ENCODE measurements around the gene MAP6. TPM values are rescaled to one million over a fixed set of nuclear protein-coding genes. Genes with fewer than 3 reads are reported as not detected.

The MAP6 gene
- total and polyA plus RNA-seq, 2 experiments from 2014 or later = 0.31 to 1.2 TPM

DNA sequence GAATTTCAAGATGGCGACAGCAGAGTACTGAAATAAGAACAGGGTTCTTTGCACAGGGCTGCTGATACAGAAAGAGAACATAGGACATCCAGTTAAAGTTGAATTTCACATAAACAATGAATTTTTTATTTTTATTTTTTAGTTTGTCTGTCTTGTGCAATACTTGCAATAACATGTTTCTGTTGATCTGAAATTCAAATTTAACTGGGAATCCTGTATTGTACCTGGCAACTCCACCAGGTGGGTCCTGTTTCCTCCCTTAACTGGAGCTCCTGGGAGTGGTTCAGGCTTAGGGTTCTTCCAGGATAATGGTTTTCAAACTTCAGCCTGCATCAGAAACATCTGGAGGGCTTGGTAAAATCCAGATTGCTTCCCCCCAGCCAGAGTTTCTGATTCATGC lies 121.7 kb downstream of the MAP6 start:
- H3K36me3 Mint-ChIP-seq (ENCODE audit: low read depth) = peaks cover 3% of the 10 kb centered on the region; the same call in 2 of the 3 replicates
- TF ChIP-seq, protein P1, sequence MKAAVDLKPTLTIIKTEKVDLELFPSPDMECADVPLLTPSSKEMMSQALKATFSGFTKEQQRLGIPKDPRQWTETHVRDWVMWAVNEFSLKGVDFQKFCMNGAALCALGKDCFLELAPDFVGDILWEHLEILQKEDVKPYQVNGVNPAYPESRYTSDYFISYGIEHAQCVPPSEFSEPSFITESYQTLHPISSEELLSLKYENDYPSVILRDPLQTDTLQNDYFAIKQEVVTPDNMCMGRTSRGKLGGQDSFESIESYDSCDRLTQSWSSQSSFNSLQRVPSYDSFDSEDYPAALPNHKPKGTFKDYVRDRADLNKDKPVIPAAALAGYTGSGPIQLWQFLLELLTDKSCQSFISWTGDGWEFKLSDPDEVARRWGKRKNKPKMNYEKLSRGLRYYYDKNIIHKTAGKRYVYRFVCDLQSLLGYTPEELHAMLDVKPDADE (IDR thresholded peaks at IDR 0.05) = no peak
- TF ChIP-seq, protein P2, sequence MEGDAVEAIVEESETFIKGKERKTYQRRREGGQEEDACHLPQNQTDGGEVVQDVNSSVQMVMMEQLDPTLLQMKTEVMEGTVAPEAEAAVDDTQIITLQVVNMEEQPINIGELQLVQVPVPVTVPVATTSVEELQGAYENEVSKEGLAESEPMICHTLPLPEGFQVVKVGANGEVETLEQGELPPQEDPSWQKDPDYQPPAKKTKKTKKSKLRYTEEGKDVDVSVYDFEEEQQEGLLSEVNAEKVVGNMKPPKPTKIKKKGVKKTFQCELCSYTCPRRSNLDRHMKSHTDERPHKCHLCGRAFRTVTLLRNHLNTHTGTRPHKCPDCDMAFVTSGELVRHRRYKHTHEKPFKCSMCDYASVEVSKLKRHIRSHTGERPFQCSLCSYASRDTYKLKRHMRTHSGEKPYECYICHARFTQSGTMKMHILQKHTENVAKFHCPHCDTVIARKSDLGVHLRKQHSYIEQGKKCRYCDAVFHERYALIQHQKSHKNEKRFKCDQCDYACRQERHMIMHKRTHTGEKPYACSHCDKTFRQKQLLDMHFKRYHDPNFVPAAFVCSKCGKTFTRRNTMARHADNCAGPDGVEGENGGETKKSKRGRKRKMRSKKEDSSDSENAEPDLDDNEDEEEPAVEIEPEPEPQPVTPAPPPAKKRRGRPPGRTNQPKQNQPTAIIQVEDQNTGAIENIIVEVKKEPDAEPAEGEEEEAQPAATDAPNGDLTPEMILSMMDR (conservative IDR thresholded peaks at IDR 0.05; ENCODE audit: low read depth in 2 of 2) = no peak
- TF ChIP-seq ZNF114 (CRISPR knock-in tag; IDR thresholded peaks at IDR 0.05) = no peak
- TF ChIP-seq JUNB (IDR thresholded peaks at IDR 0.05; ENCODE audit: unreplicated experiment) = no peak
- TF ChIP-seq ZNF331 (CRISPR knock-in tag; IDR thresholded peaks at IDR 0.05; ENCODE audit: low read depth) = no peak
- no peak for TF ChIP-seq POLR2AphosphoS5 (IDR thresholded peaks at IDR 0.05; ENCODE audit: low read depth)
- TF ChIP-seq STAT1 (IDR thresholded peaks at IDR 0.05; ENCODE audit: unreplicated experiment) = no peak
- no peak for TF ChIP-seq EZH2phosphoT487 (IDR thresholded peaks at IDR 0.05; ENCODE audit: unreplicated experiment)
- TF ChIP-seq, protein P3, sequence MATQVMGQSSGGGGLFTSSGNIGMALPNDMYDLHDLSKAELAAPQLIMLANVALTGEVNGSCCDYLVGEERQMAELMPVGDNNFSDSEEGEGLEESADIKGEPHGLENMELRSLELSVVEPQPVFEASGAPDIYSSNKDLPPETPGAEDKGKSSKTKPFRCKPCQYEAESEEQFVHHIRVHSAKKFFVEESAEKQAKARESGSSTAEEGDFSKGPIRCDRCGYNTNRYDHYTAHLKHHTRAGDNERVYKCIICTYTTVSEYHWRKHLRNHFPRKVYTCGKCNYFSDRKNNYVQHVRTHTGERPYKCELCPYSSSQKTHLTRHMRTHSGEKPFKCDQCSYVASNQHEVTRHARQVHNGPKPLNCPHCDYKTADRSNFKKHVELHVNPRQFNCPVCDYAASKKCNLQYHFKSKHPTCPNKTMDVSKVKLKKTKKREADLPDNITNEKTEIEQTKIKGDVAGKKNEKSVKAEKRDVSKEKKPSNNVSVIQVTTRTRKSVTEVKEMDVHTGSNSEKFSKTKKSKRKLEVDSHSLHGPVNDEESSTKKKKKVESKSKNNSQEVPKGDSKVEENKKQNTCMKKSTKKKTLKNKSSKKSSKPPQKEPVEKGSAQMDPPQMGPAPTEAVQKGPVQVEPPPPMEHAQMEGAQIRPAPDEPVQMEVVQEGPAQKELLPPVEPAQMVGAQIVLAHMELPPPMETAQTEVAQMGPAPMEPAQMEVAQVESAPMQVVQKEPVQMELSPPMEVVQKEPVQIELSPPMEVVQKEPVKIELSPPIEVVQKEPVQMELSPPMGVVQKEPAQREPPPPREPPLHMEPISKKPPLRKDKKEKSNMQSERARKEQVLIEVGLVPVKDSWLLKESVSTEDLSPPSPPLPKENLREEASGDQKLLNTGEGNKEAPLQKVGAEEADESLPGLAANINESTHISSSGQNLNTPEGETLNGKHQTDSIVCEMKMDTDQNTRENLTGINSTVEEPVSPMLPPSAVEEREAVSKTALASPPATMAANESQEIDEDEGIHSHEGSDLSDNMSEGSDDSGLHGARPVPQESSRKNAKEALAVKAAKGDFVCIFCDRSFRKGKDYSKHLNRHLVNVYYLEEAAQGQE (IDR thresholded peaks at IDR 0.05; ENCODE audit: unreplicated experiment) = no peak
- TF ChIP-seq, protein P4, sequence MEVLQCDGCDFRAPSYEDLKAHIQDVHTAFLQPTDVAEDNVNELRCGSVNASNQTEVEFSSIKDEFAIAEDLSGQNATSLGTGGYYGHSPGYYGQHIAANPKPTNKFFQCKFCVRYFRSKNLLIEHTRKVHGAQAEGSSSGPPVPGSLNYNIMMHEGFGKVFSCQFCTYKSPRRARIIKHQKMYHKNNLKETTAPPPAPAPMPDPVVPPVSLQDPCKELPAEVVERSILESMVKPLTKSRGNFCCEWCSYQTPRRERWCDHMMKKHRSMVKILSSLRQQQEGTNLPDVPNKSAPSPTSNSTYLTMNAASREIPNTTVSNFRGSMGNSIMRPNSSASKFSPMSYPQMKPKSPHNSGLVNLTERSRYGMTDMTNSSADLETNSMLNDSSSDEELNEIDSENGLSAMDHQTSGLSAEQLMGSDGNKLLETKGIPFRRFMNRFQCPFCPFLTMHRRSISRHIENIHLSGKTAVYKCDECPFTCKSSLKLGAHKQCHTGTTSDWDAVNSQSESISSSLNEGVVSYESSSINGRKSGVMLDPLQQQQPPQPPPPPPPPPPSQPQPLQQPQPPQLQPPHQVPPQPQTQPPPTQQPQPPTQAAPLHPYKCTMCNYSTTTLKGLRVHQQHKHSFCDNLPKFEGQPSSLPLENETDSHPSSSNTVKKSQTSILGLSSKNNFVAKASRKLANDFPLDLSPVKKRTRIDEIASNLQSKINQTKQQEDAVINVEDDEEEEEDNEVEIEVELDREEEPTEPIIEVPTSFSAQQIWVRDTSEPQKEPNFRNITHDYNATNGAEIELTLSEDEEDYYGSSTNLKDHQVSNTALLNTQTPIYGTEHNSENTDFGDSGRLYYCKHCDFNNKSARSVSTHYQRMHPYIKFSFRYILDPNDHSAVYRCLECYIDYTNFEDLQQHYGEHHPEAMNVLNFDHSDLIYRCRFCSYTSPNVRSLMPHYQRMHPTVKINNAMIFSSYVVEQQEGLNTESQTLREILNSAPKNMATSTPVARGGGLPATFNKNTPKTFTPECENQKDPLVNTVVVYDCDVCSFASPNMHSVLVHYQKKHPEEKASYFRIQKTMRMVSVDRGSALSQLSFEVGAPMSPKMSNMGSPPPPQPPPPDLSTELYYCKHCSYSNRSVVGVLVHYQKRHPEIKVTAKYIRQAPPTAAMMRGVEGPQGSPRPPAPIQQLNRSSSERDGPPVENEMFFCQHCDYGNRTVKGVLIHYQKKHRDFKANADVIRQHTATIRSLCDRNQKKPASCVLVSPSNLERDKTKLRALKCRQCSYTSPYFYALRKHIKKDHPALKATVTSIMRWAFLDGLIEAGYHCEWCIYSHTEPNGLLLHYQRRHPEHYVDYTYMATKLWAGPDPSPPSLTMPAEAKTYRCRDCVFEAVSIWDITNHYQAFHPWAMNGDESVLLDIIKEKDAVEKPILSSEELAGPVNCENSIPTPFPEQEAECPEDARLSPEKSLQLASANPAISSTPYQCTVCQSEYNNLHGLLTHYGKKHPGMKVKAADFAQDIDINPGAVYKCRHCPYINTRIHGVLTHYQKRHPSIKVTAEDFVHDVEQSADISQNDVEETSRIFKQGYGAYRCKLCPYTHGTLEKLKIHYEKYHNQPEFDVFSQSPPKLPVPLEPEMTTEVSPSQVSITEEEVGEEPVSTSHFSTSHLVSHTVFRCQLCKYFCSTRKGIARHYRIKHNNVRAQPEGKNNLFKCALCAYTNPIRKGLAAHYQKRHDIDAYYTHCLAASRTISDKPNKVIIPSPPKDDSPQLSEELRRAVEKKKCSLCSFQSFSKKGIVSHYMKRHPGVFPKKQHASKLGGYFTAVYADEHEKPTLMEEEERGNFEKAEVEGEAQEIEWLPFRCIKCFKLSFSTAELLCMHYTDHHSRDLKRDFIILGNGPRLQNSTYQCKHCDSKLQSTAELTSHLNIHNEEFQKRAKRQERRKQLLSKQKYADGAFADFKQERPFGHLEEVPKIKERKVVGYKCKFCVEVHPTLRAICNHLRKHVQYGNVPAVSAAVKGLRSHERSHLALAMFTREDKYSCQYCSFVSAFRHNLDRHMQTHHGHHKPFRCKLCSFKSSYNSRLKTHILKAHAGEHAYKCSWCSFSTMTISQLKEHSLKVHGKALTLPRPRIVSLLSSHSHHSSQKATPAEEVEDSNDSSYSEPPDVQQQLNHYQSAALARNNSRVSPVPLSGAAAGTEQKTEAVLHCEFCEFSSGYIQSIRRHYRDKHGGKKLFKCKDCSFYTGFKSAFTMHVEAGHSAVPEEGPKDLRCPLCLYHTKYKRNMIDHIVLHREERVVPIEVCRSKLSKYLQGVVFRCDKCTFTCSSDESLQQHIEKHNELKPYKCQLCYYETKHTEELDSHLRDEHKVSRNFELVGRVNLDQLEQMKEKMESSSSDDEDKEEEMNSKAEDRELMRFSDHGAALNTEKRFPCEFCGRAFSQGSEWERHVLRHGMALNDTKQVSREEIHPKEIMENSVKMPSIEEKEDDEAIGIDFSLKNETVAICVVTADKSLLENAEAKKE (CRISPR knock-in tag; IDR thresholded peaks at IDR 0.05) = no peak
- TF ChIP-seq CREB1 (CRISPR knock-in tag; IDR thresholded peaks at IDR 0.05; ENCODE audit: low read depth) = no peak
- no peak for TF ChIP-seq NANOG (IDR thresholded peaks at IDR 0.05; ENCODE audit: borderline replicate concordance)
- TF ChIP-seq EZH2 (IDR thresholded peaks at IDR 0.05; ENCODE audit: low read depth, unreplicated experiment) = no peak
- Histone ChIP-seq H3K9me2 (ENCODE audit: insufficient read depth) (no peaks in the 10 kb centered on the region), H3K36me3 (ENCODE audit: insufficient read depth) (no peaks in the 10 kb centered on the region), H3K27ac (ENCODE audit: low read depth) (no peak overlapping the region), H4K20me1 (replicated peaks; ENCODE audit: insufficient read depth) (no peaks in the 10 kb centered on the region), H3K79me2 (replicated peaks; ENCODE audit: insufficient read depth) (no peaks in the 10 kb centered on the region), H3F3A (replicated peaks; ENCODE audit: low read depth) (no peaks in the 10 kb centered on the region), H3K4me1 (ENCODE audit: insufficient read depth) (no peaks in the 10 kb centered on the region; the same call in 1 of the 2 replicates), H2AFZ (no peak overlapping the region), H3K27me3 (ENCODE audit: insufficient read depth) (no peaks in the 10 kb centered on the region), H3K4me2 (no peak overlapping the region), H3K4me3 (no peak overlapping the region)
- ATAC-seq (peak; percentile 23), DNase-seq (ENCODE audit: low spot score) (no peak)
- H3K4me3 Mint-ChIP-seq = no peak overlapping the region
- peaks cover 9% of the 10 kb centered on the region for H3K4me1 Mint-ChIP-seq
- peaks cover 7% of the 10 kb centered on the region for H3K27me3 Mint-ChIP-seq (ENCODE audit: insufficient read depth, low read depth, poor library complexity)
- no peak overlapping the region for H3K27ac Mint-ChIP-seq
- H3K9me3 Mint-ChIP-seq = peaks cover 4% of the 10 kb centered on the region; the same call in 1 of the 3 replicates
